Breast epithelium (tissue), 4 donors: ENCODE measurements around the gene TMEM45A. TPM values are rescaled to one million over a fixed set of nuclear protein-coding genes. Genes with fewer than 3 reads are reported as not detected.

Experiments
- DNase-seq, 2 donors: peaks; one replicate each; pipeline ENCODE4 v3.0.0-alpha.2; 2019; ENCODE audit warnings: low spot score in 2 of 2
- H3K27ac ChIP-seq, 2 donors: fragments of 200-600 bp; sonication (generic) in 1 of 2; one replicate each; pipeline ENCODE4 v1.5.1; 2016 to 2019; ENCODE audit warnings: mild to moderate bottlenecking in 1 of 2
- H3K27me3 ChIP-seq, 2 donors: fragments of 200-600 bp; sonication (generic) in 1 of 2; one replicate each; pipeline versions ENCODE4 v1.5.1 to v1.6.0; 2017 to 2019; ENCODE audit warnings: control low read depth in 1 of 2, mild to moderate bottlenecking in 1 of 2
- H3K36me3 ChIP-seq: fragments of 200-600 bp; one replicate; pipeline ENCODE4 v1.5.1; 2019
- H3K4me1 ChIP-seq, 2 donors: fragments of 200-600 bp; sonication (generic); one replicate each; pipeline ENCODE4 v1.5.1; 2016 to 2019; ENCODE audit warnings: control low read depth in 1 of 2
- H3K4me3 ChIP-seq, 3 donors: fragments of 200-600 bp; sonication (generic); 1 replicate in 2 of 3; 2 replicates in 1 of 3; pipeline ENCODE4 v1.5.1; 2016 to 2019; ENCODE audit warnings: mild to moderate bottlenecking in 3 of 3, moderate library complexity in 2 of 3
- H3K9me3 ChIP-seq, 2 donors: fragments of 200-600 bp; sonication (generic) in 1 of 2; one replicate each; pipeline ENCODE4 v1.5.1; 2016 to 2019; ENCODE audit warnings: control low read depth in 1 of 2
- CTCF ChIP-seq, 3 donors: fragments of 450-650 bp; IDR thresholded peaks; one replicate each; pipeline ENCODE4 v1.5.1; 2016 to 2017; ENCODE audit warnings: antibody characterized with exemption in 3 of 3, mild to moderate bottlenecking in 3 of 3, moderate library complexity in 3 of 3
- POLR2A ChIP-seq: fragments of 450-650 bp; IDR thresholded peaks from one replicate; pipeline ENCODE4 v1.6.1; 2016; ENCODE audit warnings: antibody characterized with exemption, mild to moderate bottlenecking, moderate library complexity
- POLR2AphosphoS5 ChIP-seq, 3 donors: sonication (generic); formaldehyde crosslinking; IDR thresholded peaks; one replicate each; pipeline ENCODE4 v1.6.1; 2017; ENCODE audit warnings: antibody characterized with exemption in 3 of 3
- intact Hi-C: fragments of 100-400 bp; cut with DNase I; formaldehyde crosslinking; loops from one replicate; pipeline ENCODE4 v1.15.1; 2023; ENCODE audit warnings: low total_unique reads
- total RNA-seq, 3 donors: library from RNA; depleted of rRNA; stranded (reverse); fragments of >200 nt; gene quantifications; one replicate each; pipeline ENCODE4 v1.1.0, GENCODE V29; 2016

TMEM45A gene
- total RNA-seq, 3 donors from 2014 or later: 19.7 to 24.5 (median 20.9) TPM

- DNase-seq: no peak
- H3K9me3 ChIP-seq: no peaks in the 10 kb centered on the region
- no peaks in the 10 kb centered on the region for H3K36me3 ChIP-seq
- no peak for TF ChIP-seq CTCF (IDR thresholded peaks at IDR 0.05)
- H3K27me3 ChIP-seq: no peaks in the 10 kb centered on the region
- no peaks in the 10 kb centered on the region for H3K4me1 ChIP-seq
- no peak overlapping the region for H3K27ac ChIP-seq
- intact Hi-C loops: no loop called here
- no peak overlapping the region for H3K4me3 ChIP-seq
These were observed 94.4 kb downstream of the TMEM45A start for GRCh38 chr3:100586832-100587231.

GRCh38 chr3:100588251-100588650 lies 95.8 kb downstream of the TMEM45A start:
- no peak overlapping the region for H3K4me3 ChIP-seq
- no peak for DNase-seq
- H3K27ac ChIP-seq: no peak overlapping the region
- H3K4me1 ChIP-seq: no peaks in the 10 kb centered on the region
- no peaks in the 10 kb centered on the region for H3K27me3 ChIP-seq
- intact Hi-C loops: no loop called here
- TF ChIP-seq POLR2AphosphoS5 (IDR thresholded peaks at IDR 0.05) (no peak), POLR2A (no peak), CTCF (IDR thresholded peaks at IDR 0.05) (no peak)
- H3K36me3 ChIP-seq: no peaks in the 10 kb centered on the region
- no peaks in the 10 kb centered on the region for H3K9me3 ChIP-seq

GRCh38 chr3:100590114-100590839 lies 97.9 kb downstream of the TMEM45A start:
- intact Hi-C loops: no loop called here
- Histone ChIP-seq H3K27ac (no peak overlapping the region), H3K27me3 (no peaks in the 10 kb centered on the region), H3K4me3 (no peak overlapping the region), H3K4me1 (no peaks in the 10 kb centered on the region), H3K36me3 (no peaks in the 10 kb centered on the region), H3K9me3 (no peaks in the 10 kb centered on the region)
- TF ChIP-seq POLR2A (no peak), CTCF (IDR thresholded peaks at IDR 0.05) (peak; percentile 86 to 93 (median 89))
- DNase-seq: peak in 1 of 2 donors; percentile 49

- no peaks in the 10 kb centered on the region for H3K4me1 ChIP-seq
- H3K4me3 ChIP-seq: no peak overlapping the region
- no peak overlapping the region for H3K27ac ChIP-seq
- intact Hi-C loops: no loop called here
- no peaks in the 10 kb centered on the region for H3K27me3 ChIP-seq
- no peak for DNase-seq
- TF ChIP-seq CTCF (IDR thresholded peaks at IDR 0.05): no peak
- TF ChIP-seq POLR2A: no peak
- TF ChIP-seq POLR2AphosphoS5 (IDR thresholded peaks at IDR 0.05): no peak
- H3K9me3 ChIP-seq: no peaks in the 10 kb centered on the region
- H3K36me3 ChIP-seq: no peaks in the 10 kb centered on the region
These were observed 98.4 kb downstream of the TMEM45A start for GRCh38 chr3:100590840-100591147.

GRCh38 chr3:100591411-100591810 lies 99.0 kb downstream of the TMEM45A start:
- no peak overlapping the region for H3K4me3 ChIP-seq
- no peaks in the 10 kb centered on the region for H3K36me3 ChIP-seq
- H3K9me3 ChIP-seq: no peaks in the 10 kb centered on the region
- no peaks in the 10 kb centered on the region for H3K27me3 ChIP-seq
- TF ChIP-seq POLR2A: no peak
- no peak for TF ChIP-seq CTCF (IDR thresholded peaks at IDR 0.05)
- no peak for TF ChIP-seq POLR2AphosphoS5 (IDR thresholded peaks at IDR 0.05)
- H3K27ac ChIP-seq: no peak overlapping the region
- intact Hi-C loops: no loop called here
- H3K4me1 ChIP-seq: no peaks in the 10 kb centered on the region
- DNase-seq: no peak
